Measurements from ENCODE around the gene CYSRT1. TPM values are rescaled to one million over a fixed set of nuclear protein-coding genes. Genes with fewer than 3 reads are reported as not detected.

Gene CYSRT1
- total RNA-seq, 4 donors from 2014 or later = 40.2 to 119 (median 67.6) TPM

GRCh38 chr9:137226338-137227053, 1.5 kb downstream of the CYSRT1 start:
- 45 to 49% methylated on average over 13 to 17 of the region's 18 CpGs for WGBS, 2 donors
- no peak for TF ChIP-seq CTCF (IDR thresholded peaks at IDR 0.05)
- TF ChIP-seq POLR2A (IDR thresholded peaks at IDR 0.05) = no peak
- DNase-seq (ENCODE audit: low spot score in 2 of 2) = no peak
- intact Hi-C loops (cut with DNase I; ENCODE audit: low total_unique reads) = loop anchor here (5.0 kb wide), 1 partner anchor 109 kb away; no protein-coding TSS in a partner anchor
- no peak overlapping the region for H3K4me3 ChIP-seq (ENCODE audit: low read depth, poor library complexity, severe bottlenecking)

- no peak within 1 kb of the TSS for H3K4me3 ChIP-seq (ENCODE audit: low read depth, poor library complexity, severe bottlenecking)
- WGBS, 2 donors = 22 to 24% methylated on average over 17 to 25 of the region's 25 CpGs
- intact Hi-C loops (cut with DNase I; ENCODE audit: low total_unique reads) = loop anchor here (5.0 kb wide), 1 partner anchor 110 kb away; no protein-coding TSS in a partner anchor
- no peak for TF ChIP-seq POLR2A (IDR thresholded peaks at IDR 0.05)
- TF ChIP-seq CTCF (IDR thresholded peaks at IDR 0.05) = peak in 1 of 3 donors; percentile 91
- peak; percentile 62 to 94 for DNase-seq (ENCODE audit: low spot score in 2 of 2)
These were observed 2.3 kb downstream of the CYSRT1 start, which contains the start of gene RNF224 for GRCh38 chr9:137227054-137227852. TSS of gene RNF224 (plus strand) at chr9:137227502. CDS start at chr9:137228336, 834 bp downstream.

GRCh38 chr9:137227853-137228505, 3.0 kb downstream of the CYSRT1 start:
- H3K4me3 ChIP-seq (ENCODE audit: low read depth, poor library complexity, severe bottlenecking) = no peak overlapping the region
- intact Hi-C loops (cut with DNase I; ENCODE audit: low total_unique reads) = loop anchor here (5.0 kb wide), 1 partner anchor 111 kb away; no protein-coding TSS in a partner anchor
- TF ChIP-seq CTCF (IDR thresholded peaks at IDR 0.05) (no peak), POLR2A (IDR thresholded peaks at IDR 0.05) (no peak)
- 32 to 39% methylated on average over 15 to 17 of the region's 18 CpGs for WGBS, 2 donors
- DNase-seq (ENCODE audit: low spot score in 2 of 2) = no peak

GRCh38 chr9:137228506-137228967, 3.6 kb downstream of the CYSRT1 start:
- H3K4me3 ChIP-seq (ENCODE audit: low read depth, poor library complexity, severe bottlenecking) = no peak overlapping the region
- intact Hi-C loops (cut with DNase I; ENCODE audit: low total_unique reads) = loop anchor here (5.0 kb wide), 1 partner anchor 111 kb away; no protein-coding TSS in a partner anchor
- DNase-seq (ENCODE audit: low spot score in 2 of 2) = no peak
- no peak for TF ChIP-seq POLR2A (IDR thresholded peaks at IDR 0.05)
- TF ChIP-seq CTCF (IDR thresholded peaks at IDR 0.05) = no peak
- WGBS, 2 donors = 71 to 75% methylated on average over 21 to 25 of the region's 29 CpGs
